H1 (cell line): Measurements from ENCODE around the gene B4GALT5. TPM values are rescaled to one million over a fixed set of nuclear protein-coding genes. Genes with fewer than 3 reads are reported as not detected.

Source experiments
- CTCF ChIA-PET: fragments of 300-600 bp; sonication (Branson Sonifier 250); formaldehyde crosslinking; loops from one replicate; lab custom pipeline; 2021; ENCODE audit not compliant: partially characterized antibody; lab: Charles Lee
- POLR2A ChIA-PET: fragments of 300-600 bp; sonication (Branson Sonifier 250); formaldehyde crosslinking; loops from one replicate; lab custom pipeline; 2021; ENCODE audit warnings: inconsistent platforms; ENCODE audit not compliant: partially characterized antibody; lab: Charles Lee
- DNase-seq, 2 experiments: peaks; one replicate each; pipeline versions ENCODE4 v3.0.0 to v3.0.0-alpha.2; 2010 to 2022; ENCODE audit warnings: low spot score in 2 of 2, low read depth in 1 of 2, mixed read lengths in 1 of 2
- FAIRE-seq: peaks from 2 replicates; lab custom pipeline; 2011; peaks lifted over from hg19 to GRCh38; lab: Jason Lieb, UNC
- H2AFZ ChIP-seq: 2 replicates; pipeline ENCODE4 v1.8.1; 2012; ENCODE audit warnings: low read length, inconsistent platforms
- H2AK5ac ChIP-seq: 2 replicates; pipeline ENCODE4 v1.6.1; 2013; ENCODE audit warnings: low read depth, low read length
- H2BK120ac ChIP-seq: replicated peaks from 2 replicates; pipeline ENCODE3; 2013; ENCODE audit warnings: low read depth, low read length, inconsistent platforms
- H2BK12ac ChIP-seq: 2 replicates; pipeline ENCODE4 v1.6.1; 2013; ENCODE audit warnings: low read depth, low read length
- H2BK15ac ChIP-seq: 2 replicates; pipeline ENCODE4 v1.6.1; 2013; ENCODE audit warnings: low read length
- H2BK20ac ChIP-seq: 2 replicates; pipeline ENCODE4 v1.6.1; 2013; ENCODE audit warnings: low read length
- H2BK5ac ChIP-seq: 2 replicates; pipeline ENCODE4 v1.6.1; 2013; ENCODE audit warnings: low read depth, low read length
- H3K14ac ChIP-seq: 2 replicates; pipeline ENCODE4 v1.6.1; 2013; ENCODE audit warnings: inconsistent platforms; ENCODE audit not compliant: insufficient read length
- H3K18ac ChIP-seq: 2 replicates; pipeline ENCODE4 v1.6.1; 2013; ENCODE audit warnings: low read length; ENCODE audit errors: extremely low read depth
- H3K23ac ChIP-seq: 2 replicates; pipeline ENCODE4 v1.6.1; 2013; ENCODE audit warnings: inconsistent platforms; ENCODE audit not compliant: insufficient read length
- H3K23me2 ChIP-seq: 2 replicates; pipeline ENCODE4 v1.6.1; 2013; ENCODE audit warnings: low read depth, low read length
- H3K27ac ChIP-seq: 2 replicates; pipeline ENCODE4 v1.6.1; 2011; ENCODE audit warnings: low read depth, low read length, inconsistent platforms
- H3K27me3 ChIP-seq, 4 experiments: replicated peaks in 1 of 4; 1 replicate in 1 of 4; 2 replicates in 3 of 4; pipeline versions ENCODE4 v1.6.1 to v1.8.1; 2011 to 2013; ENCODE audit warnings: low read length in 3 of 4, mild to moderate bottlenecking in 3 of 4, inconsistent platforms in 2 of 4, mixed read lengths in 2 of 4, moderate library complexity in 1 of 4; ENCODE audit not compliant: control insufficient read depth in 3 of 4, insufficient read depth in 3 of 4; ENCODE audit errors: extremely low read depth in 1 of 4
- H3K36me3 ChIP-seq, 4 experiments: 2 replicates each; pipeline versions ENCODE4 v1.6.1 to v1.8.1; 2011 to 2013; ENCODE audit warnings: mild to moderate bottlenecking in 4 of 4, low read length in 3 of 4, moderate library complexity in 2 of 4, control low read depth in 1 of 4, inconsistent platforms in 1 of 4; ENCODE audit not compliant: insufficient read depth in 4 of 4, control insufficient read depth in 2 of 4
- H3K4ac ChIP-seq: replicated peaks from 2 replicates; pipeline ENCODE3; 2013; ENCODE audit warnings: low read length, low read depth, mixed read lengths, inconsistent platforms; ENCODE audit not compliant: insufficient read length
- H3K4me1 ChIP-seq, 4 experiments: replicated peaks in 1 of 4; 1 replicate in 1 of 4; 2 replicates in 3 of 4; pipeline versions ENCODE4 v1.6.1 to v1.8.1; 2011 to 2013; ENCODE audit warnings: low read length in 3 of 4, inconsistent platforms in 2 of 4, mixed read lengths in 1 of 4; ENCODE audit not compliant: insufficient read depth in 4 of 4, control insufficient read depth in 3 of 4
- H3K4me2 ChIP-seq, 2 experiments: 2 replicates each; pipeline versions ENCODE4 v1.6.1 to v1.8.1; 2011 to 2013; ENCODE audit warnings: low read depth in 2 of 2, low read length in 2 of 2, control low read depth in 1 of 2, inconsistent platforms in 1 of 2, mild to moderate bottlenecking in 1 of 2; ENCODE audit not compliant: insufficient read depth in 1 of 2
- H3K4me3 ChIP-seq, 4 experiments: fragments of 200-600, 300-600 bp in 1 of 4; sonication (generic), shearing (Covaris generic), sonication (Bioruptor Twin) in 1 of 4; 2 replicates each; pipeline versions ENCODE4 v1.5.1 to v1.8.1; 2011 to 2016; ENCODE audit warnings: low read length in 4 of 4, low read depth in 3 of 4, control low read depth in 2 of 4, inconsistent platforms in 2 of 4, mild to moderate bottlenecking in 2 of 4, mixed read lengths in 1 of 4, moderate library complexity in 1 of 4; ENCODE audit not compliant: insufficient read depth in 2 of 4; ENCODE audit errors: extremely low read depth in 1 of 4
- H3K56ac ChIP-seq: replicated peaks from 2 replicates; pipeline ENCODE3; 2013; ENCODE audit warnings: low read depth, mild to moderate bottlenecking, mixed read lengths, low read length, inconsistent platforms; ENCODE audit not compliant: insufficient read length
- H3K79me1 ChIP-seq: 2 replicates; pipeline ENCODE4 v1.6.1; 2013; ENCODE audit warnings: low read depth, low read length, control low read depth
- H3K79me2 ChIP-seq, 2 experiments: 2 replicates each; pipeline versions ENCODE4 v1.6.1 to v1.8.1; 2012 to 2013; ENCODE audit warnings: low read length in 2 of 2, mild to moderate bottlenecking in 2 of 2, inconsistent platforms in 1 of 2; ENCODE audit not compliant: insufficient read depth in 2 of 2, control insufficient read depth in 1 of 2
- H3K9ac ChIP-seq, 4 experiments: replicated peaks in 1 of 4; 1 replicate in 1 of 4; 2 replicates in 3 of 4; pipeline versions ENCODE4 v1.6.1 to v1.8.1; 2011 to 2013; ENCODE audit warnings: low read depth in 3 of 4, low read length in 3 of 4, control low read depth in 2 of 4, mild to moderate bottlenecking in 2 of 4, moderate library complexity in 2 of 4, inconsistent platforms in 1 of 4; ENCODE audit errors: extremely low read depth in 1 of 4
- H3K9me3 ChIP-seq, 2 experiments: 2 replicates each; pipeline versions ENCODE4 v1.6.1 to v1.8.1; 2012 to 2013; ENCODE audit warnings: mild to moderate bottlenecking in 2 of 2, moderate library complexity in 2 of 2, control low read depth in 1 of 2, inconsistent platforms in 1 of 2, low read depth in 1 of 2, low read length in 1 of 2, mixed read lengths in 1 of 2; ENCODE audit not compliant: insufficient read depth in 2 of 2
- H4K20me1 ChIP-seq, 2 experiments: replicated peaks in 1 of 2; 2 replicates each; pipeline versions ENCODE3 to v1.8.1; 2011 to 2013; ENCODE audit warnings: inconsistent platforms in 2 of 2, low read length in 2 of 2, mild to moderate bottlenecking in 1 of 2; ENCODE audit not compliant: insufficient read depth in 2 of 2, control insufficient read depth in 1 of 2
- H4K5ac ChIP-seq: 2 replicates; pipeline ENCODE4 v1.6.1; 2013; ENCODE audit warnings: low read length, low read depth, mixed read lengths, inconsistent platforms; ENCODE audit not compliant: insufficient read length
- H4K8ac ChIP-seq: 2 replicates; pipeline ENCODE4 v1.8.0; 2013; ENCODE audit warnings: mild to moderate bottlenecking, moderate library complexity, low read length, inconsistent platforms; ENCODE audit not compliant: insufficient read depth; ENCODE audit errors: extremely low read depth
- H4K91ac ChIP-seq: replicated peaks from 2 replicates; pipeline ENCODE3; 2013; ENCODE audit warnings: low read length, mixed read lengths, inconsistent platforms; ENCODE audit not compliant: insufficient read length
- FOSL1 ChIP-seq: IDR thresholded peaks from 2 replicates; pipeline ENCODE4 v1.6.1; 2011; ENCODE audit warnings: mild to moderate bottlenecking, low read depth, low read length, moderate library complexity; ENCODE audit not compliant: insufficient read depth
- KDM1A ChIP-seq: fragments of 200-600, 300-600 bp; sonication (generic); IDR thresholded peaks from 2 replicates; pipeline ENCODE4 v1.7.1; 2016; ENCODE audit warnings: mild to moderate bottlenecking, low read length, borderline replicate concordance
- POLR2AphosphoS5 ChIP-seq: IDR thresholded peaks from 2 replicates; pipeline ENCODE4 v1.6.1; 2011; ENCODE audit warnings: low read depth, low read length
- SAP30 ChIP-seq: fragments of 300-600 bp; sonication (generic); IDR thresholded peaks from 2 replicates; pipeline ENCODE4 v1.7.1; 2012; ENCODE audit warnings: low read length, moderate library complexity, mild to moderate bottlenecking, inconsistent platforms; ENCODE audit not compliant: insufficient read depth, insufficient replicate concordance
- SUZ12 ChIP-seq: fragments of 200-600 bp; sonication (generic); IDR thresholded peaks from 2 replicates; pipeline ENCODE4 v1.6.1; 2012; ENCODE audit warnings: mild to moderate bottlenecking, inconsistent platforms, low read length, moderate library complexity, mixed read lengths
- ZNF274 ChIP-seq: IDR thresholded peaks from 2 replicates; pipeline ENCODE4 v1.7.0; 2012; ENCODE audit warnings: low read length, borderline replicate concordance; ENCODE audit errors: extremely low read depth
- WGBS, 2 experiments: shearing (Covaris generic) in 1 of 2; methylation state at CpG; one replicate each; pipeline versions ENCODE4 v1.1.6 to v1.1.7; 2013 to 2015; ENCODE audit warnings: low lambda C conversion rate in 2 of 2, mixed read lengths in 2 of 2, inconsistent platforms in 1 of 2, low coverage in 1 of 2, missing lambda C conversion rate in 1 of 2; ENCODE audit not compliant: insufficient replicate concordance in 2 of 2, insufficient coverage in 1 of 2, insufficient read length in 1 of 2; ENCODE audit errors: extremely low coverage in 1 of 2, missing lambda C conversion rate in 1 of 2; 5-methylcytosine and 5-hydroxymethylcytosine counted together
- polyA plus RNA-seq, 7 experiments: library from polyadenylated mRNA; depleted of rRNA in 3 of 7; stranded (reverse) in 5 of 7; unstranded in 2 of 7; fragments of >200 nt in 5 of 7; fragments of 200-250 nt in 2 of 7; gene quantifications; 1 replicate in 5 of 7; 2 replicates in 1 of 7; 4 replicates in 1 of 7; pipeline versions ENCODE4 v1.2.1 to v1.2.3, GENCODE V29; 2011 to 2013; ENCODE audit warnings: missing spikeins in 2 of 7, mixed read lengths in 2 of 7
- total RNA-seq: library from RNA; stranded (reverse); fragmentation: NEBNext Ultra II Directional; extraction: Animal tissue kit (Norgen Biotek cat#: 25700); gene quantifications from 2 replicates; pipeline ENCODE4 v1.2.1, GENCODE V29; 2021

The B4GALT5 gene
- total and polyA plus RNA-seq, 2 of the 8 experiments (the other 6 are each of a cell fraction or from before 2014, with no cell fraction given) = 46.5 to 75.4 TPM

GRCh38 chr20:49593466-49594142, 120.1 kb downstream of the B4GALT5 start:
- H3K23me2 ChIP-seq = peaks cover 7% of the 10 kb centered on the region; the same call in 1 of the 2 replicates
- DNase-seq (no peak), FAIRE-seq (no peak)
- no peak overlapping the region for H3K23ac ChIP-seq
- H3K9ac ChIP-seq = no peak overlapping the region
- H3K27ac ChIP-seq = no peak overlapping the region
- H2AK5ac ChIP-seq = no peak overlapping the region
- peak overlapping the region; percentile 45; the same call in 1 of the 2 replicates for H4K8ac ChIP-seq
- H2BK20ac ChIP-seq = no peak overlapping the region
- no peaks in the 10 kb centered on the region for H3K79me2 ChIP-seq
- no peaks in the 10 kb centered on the region for H3K9me3 ChIP-seq
- H3K36me3 ChIP-seq = no peaks in the 10 kb centered on the region
- H2BK120ac ChIP-seq = no peak overlapping the region
- POLR2A ChIA-PET = interaction anchor here (0.7 to 1.2 kb wide), 2 partner anchors 12 to 32 kb away, joined by 3 to 4 read pairs; no protein-coding TSS in a partner anchor
- no peak overlapping the region for H3K18ac ChIP-seq
- no peak overlapping the region for H3K4me3 ChIP-seq
- TF ChIP-seq KDM1A = peak; percentile 49; the same call in 1 of the 2 replicates
- TF ChIP-seq ZNF274 = no peak
- no peak for TF ChIP-seq SUZ12
- TF ChIP-seq SAP30 = no peak
- no peak for TF ChIP-seq FOSL1
- TF ChIP-seq POLR2AphosphoS5 = no peak
- H2AFZ ChIP-seq = peak overlapping the region; percentile 24; the same call in 1 of the 2 replicates
- no peaks in the 10 kb centered on the region for H3K27me3 ChIP-seq
- H2BK12ac ChIP-seq = no peak overlapping the region
- no peak overlapping the region for H4K5ac ChIP-seq
- no peak overlapping the region for H4K91ac ChIP-seq
- H2BK15ac ChIP-seq = no peak overlapping the region; the same call in 1 of the 2 replicates
- no peak overlapping the region for H2BK5ac ChIP-seq
- no peak overlapping the region for H3K56ac ChIP-seq
- no peak overlapping the region for H3K14ac ChIP-seq
- no peaks in the 10 kb centered on the region for H3K79me1 ChIP-seq
- no peak overlapping the region for H3K4ac ChIP-seq
- whole genome bisulfite sequencing, 2 experiments = 88% methylated on average over 15 of the region's 15 CpGs; no CpG with 5 or more reads in 1 of the 2 experiments
- CTCF ChIA-PET = interaction anchor here (1.1 to 23.7 kb wide), 8 partner anchors 8 to 274 kb away, joined by 3 to 665 read pairs (median 6); no protein-coding TSS in a partner anchor
- H4K20me1 ChIP-seq = peaks cover 0 to 3% of the 10 kb centered on the region in 2 experiments
- H3K4me1 ChIP-seq = no peaks in the 10 kb centered on the region; a peak in 1 of 7 replicates
- no peak overlapping the region for H3K4me2 ChIP-seq
